Measurements from ENCODE around the gene GID8.

Gene GID8

GRCh38 chr20:62944746-62945145 lies 6.8 kb downstream of the GID8 start:
- DNase-seq: no peak

GRCh38 chr20:62945771-62946339 lies 7.9 kb downstream of the GID8 start:
- no peak for DNase-seq

- DNase-seq: no peak
These were observed 9.0 kb downstream of the GID8 start for GRCh38 chr20:62946918-62947317.

GRCh38 chr20:62947532-62948300 lies 9.8 kb downstream of the GID8 start:
- no peak for DNase-seq

- no peak for DNase-seq
These were observed 11.3 kb downstream of the GID8 start for GRCh38 chr20:62949153-62949821.

GRCh38 chr20:62949962-62950361 lies 12.0 kb downstream of the GID8 start:
- DNase-seq: no peak

GRCh38 chr20:62950741-62951140 lies 12.8 kb downstream of the GID8 start:
- no peak for DNase-seq

- DNase-seq: no peak
These were observed 13.4 kb downstream of the GID8 start for GRCh38 chr20:62951143-62951895.

- DNase-seq: no peak
These were observed 14.0 kb downstream of the GID8 start for GRCh38 chr20:62951896-62952372.

GRCh38 chr20:62952373-62952967 lies 14.5 kb downstream of the GID8 start, which contains the start of gene SLC17A9:
SLC17A9 (plus strand) TSS chr20:62952709; CDS start chr20:62952831, 122 bp downstream.
- DNase-seq: no peak

- DNase-seq: no peak
These were observed 15.3 kb downstream of the GID8 start for GRCh38 chr20:62952968-62953838.

- no peak for DNase-seq
These were observed 16.1 kb downstream of the GID8 start for GRCh38 chr20:62953839-62954703.

GRCh38 chr20:62955519-62956386 lies 17.8 kb downstream of the GID8 start:
- no peak for DNase-seq

GRCh38 chr20:62956387-62957135 lies 18.6 kb downstream of the GID8 start:
- no peak for DNase-seq

- DNase-seq: no peak
These were observed 19.5 kb downstream of the GID8 start for GRCh38 chr20:62957136-62958117.

GRCh38 chr20:62958388-62959100 lies 20.6 kb downstream of the GID8 start:
- DNase-seq: no peak
